ENCODE results near the gene PRKCA.
A peak's percentile ranks its signal among the peaks of the same experiment; 100 is the strongest.

The PRKCA gene

DNA sequence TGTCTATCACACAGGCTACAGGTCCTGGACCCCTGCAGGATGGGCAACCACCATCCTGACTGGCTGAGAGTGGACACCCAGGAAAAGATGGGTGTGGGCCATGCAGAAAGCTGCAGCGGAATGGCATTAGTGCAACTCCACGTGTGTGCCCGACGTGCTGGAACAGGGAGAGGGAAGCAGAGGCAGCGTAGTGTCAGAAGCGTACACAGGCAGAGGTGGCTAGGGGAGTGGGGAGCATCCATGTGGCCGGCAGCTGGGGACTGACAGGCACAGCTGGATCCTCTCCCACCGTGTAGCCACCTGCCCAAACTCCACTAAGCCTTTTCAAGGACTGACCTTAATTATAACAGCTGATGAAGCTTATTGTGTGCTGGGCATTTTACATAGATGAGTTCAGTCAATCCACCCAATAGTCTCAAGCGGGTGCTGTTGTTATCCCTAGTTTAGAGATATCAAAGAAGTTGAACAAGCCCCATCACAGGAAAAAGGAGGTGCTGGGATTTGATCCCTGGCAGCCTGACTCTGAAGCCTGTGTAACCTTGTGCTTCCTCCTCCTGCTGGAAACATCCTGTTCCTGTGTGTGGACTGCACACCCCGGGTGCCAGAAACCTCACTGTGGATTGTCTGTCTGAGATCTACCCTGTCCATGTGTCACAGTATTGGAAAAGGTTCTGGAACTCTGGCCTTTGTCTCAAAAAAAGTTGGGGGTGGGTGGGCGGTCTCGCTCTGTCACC lies 114.0 kb downstream of the PRKCA start:
- no peak for DNase-seq

- no peak for DNase-seq
Measured at GRCh38 chr17:66417300-66417719, 114.9 kb downstream of the PRKCA start.

- no peak for DNase-seq
Measured at GRCh38 chr17:66420961-66421371, 118.6 kb downstream of the PRKCA start.

- DNase-seq, result no peak
Measured at GRCh38 chr17:66422186-66422585, 119.8 kb downstream of the PRKCA start.

DNA sequence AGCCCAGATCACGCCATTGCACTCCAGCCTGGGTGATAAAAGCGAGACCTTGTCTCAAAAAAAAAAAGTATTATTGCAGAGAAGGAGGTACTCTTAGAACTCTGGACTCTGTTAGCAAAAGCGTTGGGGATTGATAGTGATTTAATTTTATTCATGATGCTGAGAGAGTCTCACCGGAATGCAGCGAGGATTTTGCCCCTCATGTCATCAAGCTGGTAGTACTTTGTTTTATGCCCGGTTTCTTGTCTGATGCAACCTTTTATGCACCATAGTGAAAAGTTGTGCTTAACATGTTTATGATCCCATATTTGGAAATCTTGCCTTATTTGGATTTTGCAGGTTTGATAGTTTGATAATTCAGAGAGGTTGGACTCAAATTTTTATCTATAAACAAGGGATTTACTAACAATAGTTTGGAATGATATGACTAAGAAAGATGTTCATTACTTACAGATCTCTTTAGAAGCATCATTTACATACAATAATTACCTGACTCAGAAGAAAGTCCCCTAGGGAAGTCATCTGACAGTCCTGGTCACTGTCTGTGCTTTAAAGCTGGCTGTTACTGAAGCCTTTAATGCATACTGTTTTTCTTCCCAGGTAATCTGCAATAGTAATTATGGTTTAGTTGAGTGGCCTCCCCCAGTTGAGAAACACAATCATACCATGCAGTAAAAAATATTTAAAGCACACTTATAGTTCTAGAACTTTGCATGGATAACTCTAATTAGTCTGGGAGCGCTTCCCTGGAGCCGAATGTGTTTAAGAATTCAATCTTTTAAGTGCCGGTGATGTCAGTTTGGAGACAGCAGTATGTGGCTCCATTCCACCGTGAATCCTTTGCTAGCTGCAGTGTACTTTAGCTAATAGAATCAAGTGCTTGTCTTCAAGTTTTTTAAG lies 120.9 kb downstream of the PRKCA start:
- peak; percentile 67 for DNase-seq

DNA sequence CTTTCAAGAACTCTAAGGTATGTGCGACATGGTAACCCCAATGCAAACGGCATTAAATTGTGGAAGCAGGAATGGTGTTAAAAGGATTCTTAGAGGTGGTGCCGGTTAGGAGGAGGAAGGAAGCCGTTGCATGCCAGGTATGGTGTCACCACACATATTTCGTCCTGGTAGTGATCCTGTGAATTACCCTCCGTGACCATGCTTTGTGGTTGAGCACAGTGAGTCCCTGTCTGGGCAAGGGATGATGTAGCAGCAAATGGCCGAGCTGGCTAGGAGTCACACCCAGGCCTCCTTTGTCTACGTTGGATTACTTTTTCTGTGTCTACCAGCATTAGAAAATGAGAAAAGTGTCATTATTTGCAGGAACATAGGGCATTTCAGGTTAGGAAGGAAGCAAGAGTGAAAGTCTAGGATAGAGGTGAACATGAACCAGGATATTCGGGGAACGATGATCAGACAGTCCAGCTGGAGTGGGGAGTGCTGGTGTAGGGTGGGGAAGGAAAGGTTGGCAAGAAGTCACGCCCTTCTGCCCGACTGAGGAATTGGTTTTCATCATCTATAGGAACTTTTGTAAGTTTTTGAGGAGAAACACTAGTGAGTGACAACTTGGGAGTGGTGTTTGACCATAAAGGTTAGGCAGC lies 123.5 kb downstream of the PRKCA start:
- no peak for DNase-seq

- no peak for DNase-seq
Measured at GRCh38 chr17:66426397-66427033, 124.1 kb downstream of the PRKCA start.

DNA sequence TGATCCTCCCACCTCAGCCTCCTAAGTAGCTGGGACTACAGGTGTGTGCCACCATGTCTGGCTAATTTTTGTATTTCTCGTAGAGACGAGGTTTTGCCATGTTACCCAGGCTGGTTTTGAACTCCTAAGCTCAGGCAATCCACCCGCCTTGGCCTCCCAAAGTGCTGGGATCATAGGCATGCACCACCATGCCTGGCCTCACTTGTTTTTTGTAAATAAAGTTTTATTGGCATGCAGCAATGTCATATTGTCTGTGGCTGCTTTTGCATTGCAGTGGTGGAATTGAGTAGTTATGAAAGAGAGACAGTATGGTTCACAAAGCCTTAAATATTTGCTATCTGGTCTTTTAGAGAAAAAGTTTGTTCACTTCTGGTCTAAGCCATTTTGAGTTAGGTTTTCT lies 124.7 kb downstream of the PRKCA start:
- DNase-seq, result no peak

DNA sequence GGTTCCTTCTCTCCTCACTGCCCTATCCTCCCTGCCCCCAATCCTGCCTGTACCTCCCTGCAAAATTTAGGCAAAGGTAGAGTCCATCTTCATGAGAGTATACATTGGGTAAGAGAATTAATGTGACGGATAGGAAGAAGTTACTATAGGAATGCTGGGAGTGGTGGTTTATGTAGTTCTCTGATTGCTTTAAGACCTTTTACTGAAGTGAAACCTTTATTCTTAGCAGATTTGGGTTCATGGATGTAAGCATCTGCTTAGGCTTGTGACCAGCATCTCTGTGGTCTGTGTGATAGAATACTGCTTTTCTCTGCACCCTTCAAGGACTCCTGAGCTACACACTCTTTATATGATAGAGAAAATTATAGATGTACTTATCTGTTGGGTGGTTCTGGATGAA lies 127.3 kb downstream of the PRKCA start:
- no peak for DNase-seq

- DNase-seq, result no peak
Measured at GRCh38 chr17:66430846-66431795, 128.7 kb downstream of the PRKCA start.

GRCh38 chr17:66431910-66432309 lies 129.5 kb downstream of the PRKCA start:
- no peak for DNase-seq

- DNase-seq, result no peak
Measured at GRCh38 chr17:66432411-66432957, 130.1 kb downstream of the PRKCA start.

DNA sequence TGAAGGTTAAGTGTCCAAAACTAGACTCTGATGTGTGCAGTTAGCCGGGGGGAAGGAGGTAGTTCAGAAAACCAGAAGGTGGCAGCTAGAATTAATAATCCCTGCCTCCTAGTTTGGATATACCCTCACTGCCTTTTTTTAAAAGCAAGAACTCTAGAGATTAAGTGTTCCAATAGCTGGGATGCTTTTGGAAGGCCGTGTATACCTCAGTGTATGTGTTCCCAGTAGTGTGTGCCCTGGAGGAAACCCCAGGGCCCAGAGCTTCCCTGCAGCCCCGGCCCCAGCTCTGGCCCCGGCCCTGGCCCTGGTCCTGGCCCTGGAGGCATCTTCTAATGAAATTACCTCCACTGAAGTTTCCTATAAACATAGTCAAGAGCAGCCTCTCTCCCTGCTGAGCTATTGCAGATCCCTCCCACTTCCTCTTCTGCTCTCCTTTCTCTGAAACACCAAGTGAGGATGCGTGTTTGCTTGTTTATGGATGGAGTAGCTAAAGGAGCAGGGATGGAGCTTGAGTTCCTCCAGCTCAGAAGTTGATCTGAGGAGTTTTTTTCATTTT lies 130.7 kb downstream of the PRKCA start:
- DNase-seq, result no peak

DNA sequence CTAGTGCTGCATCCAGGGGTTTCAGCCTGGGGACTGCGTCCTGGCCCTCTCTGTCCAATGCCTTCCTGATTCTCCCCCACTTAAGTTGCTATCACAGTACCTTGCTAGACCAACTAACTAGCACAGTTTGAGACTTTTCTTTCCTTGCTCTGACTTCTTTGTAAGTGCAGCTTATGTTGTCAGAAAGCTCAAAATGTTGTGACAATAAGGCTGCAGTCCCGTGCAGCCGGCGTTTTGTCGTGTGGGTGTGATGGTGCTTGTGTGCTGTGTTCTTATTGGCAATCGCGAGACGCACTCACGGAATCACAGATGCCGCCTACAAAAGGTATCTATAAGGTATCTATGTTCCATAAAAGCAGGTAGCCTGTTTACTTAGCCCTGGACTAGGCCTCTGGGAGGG lies 132.8 kb downstream of the PRKCA start:
- DNase-seq, result no peak

GRCh38 chr17:66436631-66437030 lies 134.2 kb downstream of the PRKCA start:
- DNase-seq, result no peak

DNA sequence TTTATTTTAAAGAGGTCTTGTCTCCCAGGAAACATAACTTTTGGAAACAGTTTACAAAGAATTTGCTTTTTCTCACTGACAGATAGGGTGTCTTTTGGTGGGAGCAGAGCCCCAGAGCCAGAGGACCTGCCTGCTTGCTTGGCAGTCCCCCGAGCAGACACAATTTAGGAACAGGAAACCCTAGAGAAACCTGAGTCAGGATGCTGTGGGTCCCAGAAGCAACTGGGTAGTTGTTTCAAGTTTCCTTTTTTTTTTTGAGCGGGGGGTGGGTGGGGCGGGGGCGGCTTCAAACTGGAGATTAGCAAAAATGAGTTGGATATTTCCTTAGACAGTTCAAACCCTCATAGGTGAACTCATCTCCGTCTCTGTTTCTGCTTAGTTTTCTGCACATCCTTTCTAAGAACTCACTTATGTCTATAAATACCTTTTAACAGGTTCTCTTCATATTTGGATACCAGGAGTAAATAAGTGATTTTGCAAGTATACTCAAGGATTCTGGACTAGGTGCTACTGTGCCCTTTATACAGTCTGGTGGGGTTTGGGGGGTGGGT lies 135.1 kb downstream of the PRKCA start:
- no peak for DNase-seq

DNA sequence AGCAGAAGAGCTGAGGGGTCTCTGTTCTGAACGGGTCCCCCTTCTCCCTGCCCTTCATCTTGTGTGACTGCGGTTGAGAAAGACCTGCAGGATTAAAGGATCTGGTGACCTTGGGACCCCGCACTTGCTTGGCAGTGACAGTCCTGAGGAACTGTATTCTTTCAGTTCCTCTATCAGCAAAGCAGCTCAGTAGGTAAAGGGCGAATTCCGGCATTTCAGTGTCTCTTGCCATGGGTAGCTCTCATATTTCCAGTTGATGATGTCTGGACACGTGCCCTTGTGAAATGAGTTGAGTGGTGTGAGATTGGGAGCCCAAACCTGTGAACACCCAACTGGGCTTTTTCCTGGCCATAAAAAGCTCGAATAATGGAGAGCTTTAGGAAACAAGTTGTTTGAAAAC lies 135.7 kb downstream of the PRKCA start:
- DNase-seq, result no peak

GRCh38 chr17:66441101-66441661 lies 138.8 kb downstream of the PRKCA start:
- no peak for DNase-seq

DNA sequence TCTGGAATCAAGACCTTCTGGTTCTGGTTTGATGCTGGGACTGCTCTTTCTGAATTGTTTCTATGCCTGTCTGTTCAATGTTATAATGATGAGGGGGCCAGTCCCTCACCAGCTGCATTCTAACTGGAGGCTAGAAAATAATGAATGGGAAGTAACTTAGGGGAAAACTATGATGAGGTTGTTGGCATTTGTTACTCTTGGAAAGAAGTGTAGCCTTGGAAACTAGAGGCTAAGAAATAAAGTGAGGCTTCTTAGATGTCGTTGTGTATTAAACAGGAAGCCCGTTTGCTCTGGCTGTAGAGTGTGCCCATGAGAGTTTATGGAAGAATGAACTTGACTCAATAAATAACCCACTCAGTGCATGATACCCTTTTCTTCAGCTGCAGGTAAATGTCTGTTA lies 140.8 kb downstream of the PRKCA start:
- no peak for DNase-seq

DNA sequence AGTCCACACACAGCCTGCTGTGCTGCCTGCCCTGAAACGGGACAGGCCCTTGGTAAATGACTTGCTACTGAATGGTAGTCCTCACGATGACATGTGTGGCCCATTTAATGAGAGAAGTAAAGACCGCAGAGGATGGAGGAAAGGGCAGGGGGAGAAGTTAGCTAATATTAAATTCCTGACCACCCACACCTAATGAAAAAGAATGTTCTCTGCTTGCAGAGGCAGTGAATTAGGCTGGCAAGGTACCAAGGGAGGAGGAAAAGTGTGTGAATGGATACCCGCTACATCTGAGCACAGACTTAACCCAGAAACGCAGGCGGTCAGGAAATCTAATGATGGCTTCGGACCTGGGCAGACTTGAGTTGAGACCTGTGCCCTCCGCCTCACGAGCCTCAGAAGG lies 141.2 kb downstream of the PRKCA start:
- no peak for DNase-seq

- DNase-seq, result no peak
Measured at GRCh38 chr17:66444031-66444430, 141.6 kb downstream of the PRKCA start.
